AG04450 (cell line): ENCODE data around the gene VAV3. TPM values are rescaled to one million over a fixed set of nuclear protein-coding genes. Genes with fewer than 3 reads are reported as not detected.

Experiments
- CTCF ChIA-PET: fragments of 300-600, 350-600 bp; formaldehyde crosslinking; extraction: SDS; loops from one replicate; lab custom pipeline; 2022; ENCODE audit warnings: antibody characterized with exemption, inconsistent platforms; lab: Charles Lee
- POLR2A ChIA-PET: fragments of 350-600 bp; formaldehyde crosslinking; extraction: SDS; loops from one replicate; lab custom pipeline; 2021; ENCODE audit warnings: antibody characterized with exemption, inconsistent platforms; lab: Yijun Ruan, JAX
- DNase-seq: peaks from one replicate; pipeline ENCODE4 v3.0.0-alpha.2; 2011; ENCODE audit warnings: low read depth, low spot score
- H3K27ac ChIP-seq: one replicate; pipeline ENCODE4 v1.5.1; 2012; ENCODE audit warnings: low read depth, low read length, control low read depth
- H3K27me3 ChIP-seq: one replicate; pipeline ENCODE4 v1.6.0; 2012; ENCODE audit warnings: low read length; ENCODE audit not compliant: control insufficient read depth, insufficient read depth
- H3K4me3 ChIP-seq: 2 replicates; pipeline ENCODE4 v1.5.1; 2011; ENCODE audit warnings: mild to moderate bottlenecking, low read depth, low read length, control low read depth
- H3K9me3 ChIP-seq: 2 replicates; pipeline ENCODE4 v1.5.1; 2012; ENCODE audit warnings: low read length; ENCODE audit not compliant: control insufficient read depth, insufficient read depth
- polyA plus RNA-seq: library from polyadenylated mRNA; depleted of rRNA; stranded (reverse); fragments of >200 nt; gene quantifications from 2 replicates; pipeline ENCODE4 v1.2.3, GENCODE V29; 2011
- TF ChIP-seq, protein P1 (sequence below): IDR thresholded peaks from 2 replicates; pipeline ENCODE4 v1.5.1; 2011; ENCODE audit warnings: low read depth, low read length, control low read depth, inconsistent platforms

VAV3 gene
- polyA plus RNA-seq, 1 experiment, result 0.02 TPM

DNA sequence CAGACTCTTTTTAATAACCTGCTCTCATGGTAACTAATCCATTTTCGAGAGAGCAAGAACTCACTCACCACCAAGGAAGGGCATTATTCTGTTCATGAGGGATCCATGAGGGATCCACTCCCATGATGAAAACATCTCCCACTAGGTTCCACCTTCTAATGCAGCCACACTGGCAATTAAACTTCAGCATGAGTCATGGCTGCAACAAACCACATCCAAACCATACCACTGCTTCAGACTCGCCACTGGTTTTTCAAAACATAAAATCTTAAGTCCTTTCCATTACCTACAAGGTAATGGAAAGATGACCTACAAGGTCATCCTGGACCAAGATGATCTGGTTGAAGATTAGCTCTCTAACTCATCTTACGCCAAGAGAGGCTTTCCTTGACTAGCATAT lies 405.1 kb downstream of the VAV3 start:
- POLR2A ChIA-PET, result no interaction called here
- no peak overlapping the region for H3K4me3 ChIP-seq
- H3K9me3 ChIP-seq, result no peaks in the 10 kb centered on the region
- no peak for DNase-seq
- H3K27ac ChIP-seq, result no peak overlapping the region
- TF ChIP-seq, protein P1, sequence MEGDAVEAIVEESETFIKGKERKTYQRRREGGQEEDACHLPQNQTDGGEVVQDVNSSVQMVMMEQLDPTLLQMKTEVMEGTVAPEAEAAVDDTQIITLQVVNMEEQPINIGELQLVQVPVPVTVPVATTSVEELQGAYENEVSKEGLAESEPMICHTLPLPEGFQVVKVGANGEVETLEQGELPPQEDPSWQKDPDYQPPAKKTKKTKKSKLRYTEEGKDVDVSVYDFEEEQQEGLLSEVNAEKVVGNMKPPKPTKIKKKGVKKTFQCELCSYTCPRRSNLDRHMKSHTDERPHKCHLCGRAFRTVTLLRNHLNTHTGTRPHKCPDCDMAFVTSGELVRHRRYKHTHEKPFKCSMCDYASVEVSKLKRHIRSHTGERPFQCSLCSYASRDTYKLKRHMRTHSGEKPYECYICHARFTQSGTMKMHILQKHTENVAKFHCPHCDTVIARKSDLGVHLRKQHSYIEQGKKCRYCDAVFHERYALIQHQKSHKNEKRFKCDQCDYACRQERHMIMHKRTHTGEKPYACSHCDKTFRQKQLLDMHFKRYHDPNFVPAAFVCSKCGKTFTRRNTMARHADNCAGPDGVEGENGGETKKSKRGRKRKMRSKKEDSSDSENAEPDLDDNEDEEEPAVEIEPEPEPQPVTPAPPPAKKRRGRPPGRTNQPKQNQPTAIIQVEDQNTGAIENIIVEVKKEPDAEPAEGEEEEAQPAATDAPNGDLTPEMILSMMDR, result no peak
- no peaks in the 10 kb centered on the region for H3K27me3 ChIP-seq
- CTCF ChIA-PET, result no interaction called here

DNA sequence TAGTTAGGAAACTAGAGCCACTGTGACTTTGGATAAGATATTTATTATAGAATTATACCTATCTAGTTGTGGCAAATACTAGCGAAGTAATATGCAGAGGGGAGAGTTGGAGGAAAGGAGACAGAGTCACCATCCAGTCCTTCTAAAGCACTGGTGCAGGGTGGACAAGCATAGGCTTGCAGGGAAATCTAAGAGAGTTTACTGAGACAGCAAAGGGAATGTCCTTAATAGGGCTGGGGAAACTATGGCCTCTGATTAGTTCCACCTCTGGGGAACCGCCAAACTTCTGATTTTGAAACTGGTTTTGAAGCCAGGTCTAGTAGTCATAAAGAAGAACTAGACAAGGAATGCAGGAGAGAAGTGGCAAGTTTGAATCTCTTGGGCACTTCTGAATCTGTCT lies 407.9 kb downstream of the VAV3 start:
- H3K4me3 ChIP-seq, result no peak overlapping the region
- TF ChIP-seq, protein P1, result no peak
- ChIA-PET POLR2A (no interaction called here), CTCF (no interaction called here)
- no peaks in the 10 kb centered on the region for H3K9me3 ChIP-seq
- DNase-seq, result no peak
- H3K27ac ChIP-seq, result no peak overlapping the region
- no peaks in the 10 kb centered on the region for H3K27me3 ChIP-seq

DNA sequence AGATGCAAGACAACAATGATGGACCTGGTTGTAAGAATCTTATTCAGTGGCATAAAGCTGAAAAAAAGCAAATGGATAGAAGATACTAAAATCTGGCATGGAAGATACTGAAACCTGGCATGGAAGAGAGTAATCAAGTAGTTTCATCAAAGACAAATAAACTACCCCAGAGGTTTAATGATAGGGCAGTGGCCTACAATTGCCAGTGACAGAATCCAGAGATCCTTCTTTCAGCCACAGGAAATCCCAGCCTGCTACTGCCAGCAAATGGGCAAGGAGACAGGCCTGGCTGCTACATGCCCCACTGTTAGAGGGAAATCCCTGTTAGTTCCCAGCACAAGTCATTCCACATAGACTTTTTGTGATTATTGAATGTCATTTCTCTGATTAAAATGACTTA lies 409.4 kb downstream of the VAV3 start:
- ChIA-PET POLR2A (no interaction called here), CTCF (no interaction called here)
- no peaks in the 10 kb centered on the region for H3K27me3 ChIP-seq
- TF ChIP-seq, protein P1, result no peak
- H3K4me3 ChIP-seq, result no peak overlapping the region
- DNase-seq, result no peak
- no peak overlapping the region for H3K27ac ChIP-seq
- H3K9me3 ChIP-seq, result no peaks in the 10 kb centered on the region

DNA sequence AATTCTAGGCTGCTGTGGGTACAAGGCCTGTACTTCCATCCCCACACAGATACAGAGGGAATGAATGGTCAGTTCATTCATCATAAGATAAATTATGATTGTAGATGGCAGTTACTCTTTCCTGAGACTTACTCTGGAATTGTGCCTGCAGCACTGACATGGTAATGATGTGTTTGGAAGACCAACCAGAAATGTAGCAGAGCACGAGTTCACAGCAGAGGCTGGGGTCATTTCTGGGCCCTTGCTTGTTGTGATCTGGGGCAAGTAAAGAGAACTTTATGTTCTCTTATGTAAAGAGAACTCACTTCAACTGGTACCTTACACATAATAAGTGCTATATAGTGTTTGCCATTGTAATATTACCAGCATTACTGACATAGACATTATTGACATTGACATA lies 412.2 kb downstream of the VAV3 start:
- ChIA-PET POLR2A (no interaction called here), CTCF (interaction anchor here (0.7 kb wide), 1 partner anchor 169 kb away, joined by 4 read pairs; no protein-coding TSS in a partner anchor)
- TF ChIP-seq, protein P1, result no peak
- Histone ChIP-seq H3K4me3 (no peak overlapping the region), H3K27ac (no peak overlapping the region), H3K9me3 (no peaks in the 10 kb centered on the region), H3K27me3 (no peaks in the 10 kb centered on the region)
- no peak for DNase-seq

DNA sequence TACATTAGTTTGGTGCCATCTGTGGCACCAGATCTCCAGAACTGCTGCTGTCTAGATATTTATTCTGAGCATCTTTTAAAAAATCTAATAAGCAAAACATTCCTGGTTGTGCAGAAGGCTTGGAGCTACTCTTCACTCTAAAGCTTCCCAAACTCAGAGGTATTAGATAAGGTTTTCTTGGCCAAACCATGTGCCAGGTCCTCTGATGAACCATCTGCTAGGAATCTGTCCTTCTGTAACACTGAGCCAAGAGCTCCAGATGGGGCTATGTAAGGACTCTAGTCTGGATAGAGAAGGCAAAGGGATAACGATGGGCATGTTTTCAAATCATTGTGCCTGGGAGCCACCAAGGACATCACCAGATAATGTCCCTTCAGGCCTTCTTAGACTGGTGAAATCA lies 413.5 kb downstream of the VAV3 start:
- Histone ChIP-seq H3K4me3 (no peak overlapping the region), H3K9me3 (no peaks in the 10 kb centered on the region), H3K27me3 (no peaks in the 10 kb centered on the region), H3K27ac (no peak overlapping the region)
- no peak for DNase-seq
- TF ChIP-seq, protein P1, result no peak
- POLR2A ChIA-PET, result no interaction called here
- CTCF ChIA-PET, result interaction anchor here (0.6 kb wide), 1 partner anchor 14 kb away, joined by 3 read pairs; no protein-coding TSS in a partner anchor
